OCI-LY3 (cell line): ENCODE measurements around the gene DFFA.

Source experiments
- EZH2phosphoT487 ChIP-seq: fragments of 200-600 bp; shearing (Covaris generic); IDR thresholded peaks from 2 replicates; pipeline ENCODE4 v1.6.1; 2018; ENCODE audit warnings: antibody characterized with exemption, mixed run types, low read depth
- TF ChIP-seq, protein P1 (sequence below): fragments of 200-600, 300-600 bp; sonication (generic); IDR thresholded peaks from 2 replicates; pipeline ENCODE4 v1.5.1; 2014; ENCODE audit warnings: antibody characterized with exemption, low read length, low read depth

DNA sequence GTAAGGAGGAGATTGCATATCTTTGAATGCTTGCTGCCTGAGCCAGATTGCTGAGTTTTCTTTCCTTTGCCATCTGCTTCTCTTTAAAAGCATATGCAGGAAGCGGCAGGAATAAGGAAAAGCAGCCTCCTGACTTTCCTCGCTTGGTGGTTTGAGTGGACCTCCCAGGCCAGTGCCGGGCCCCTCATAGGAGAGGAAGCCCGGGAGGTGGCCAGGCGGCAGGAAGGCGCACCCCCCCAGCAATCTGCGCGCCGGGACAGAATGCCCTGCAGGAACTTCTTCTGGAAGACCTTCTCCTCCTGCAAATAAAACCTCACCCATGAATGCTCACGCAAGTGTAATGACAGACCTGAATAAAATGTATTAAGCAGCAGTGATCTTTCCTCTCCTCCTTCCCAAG lies 21.0 kb downstream of the DFFA start:
- TF ChIP-seq, protein P1, sequence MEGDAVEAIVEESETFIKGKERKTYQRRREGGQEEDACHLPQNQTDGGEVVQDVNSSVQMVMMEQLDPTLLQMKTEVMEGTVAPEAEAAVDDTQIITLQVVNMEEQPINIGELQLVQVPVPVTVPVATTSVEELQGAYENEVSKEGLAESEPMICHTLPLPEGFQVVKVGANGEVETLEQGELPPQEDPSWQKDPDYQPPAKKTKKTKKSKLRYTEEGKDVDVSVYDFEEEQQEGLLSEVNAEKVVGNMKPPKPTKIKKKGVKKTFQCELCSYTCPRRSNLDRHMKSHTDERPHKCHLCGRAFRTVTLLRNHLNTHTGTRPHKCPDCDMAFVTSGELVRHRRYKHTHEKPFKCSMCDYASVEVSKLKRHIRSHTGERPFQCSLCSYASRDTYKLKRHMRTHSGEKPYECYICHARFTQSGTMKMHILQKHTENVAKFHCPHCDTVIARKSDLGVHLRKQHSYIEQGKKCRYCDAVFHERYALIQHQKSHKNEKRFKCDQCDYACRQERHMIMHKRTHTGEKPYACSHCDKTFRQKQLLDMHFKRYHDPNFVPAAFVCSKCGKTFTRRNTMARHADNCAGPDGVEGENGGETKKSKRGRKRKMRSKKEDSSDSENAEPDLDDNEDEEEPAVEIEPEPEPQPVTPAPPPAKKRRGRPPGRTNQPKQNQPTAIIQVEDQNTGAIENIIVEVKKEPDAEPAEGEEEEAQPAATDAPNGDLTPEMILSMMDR: no peak
- TF ChIP-seq EZH2phosphoT487: no peak
